GM20431 (cell line): ENCODE results near the gene TMEM223.
"Not testable (repeated sequence)": the region's sequence is repeated elsewhere in the genome, so short reads cannot be mapped to it uniquely, and the experiment has no call there.

Experiments
- in situ Hi-C: fragments of 300-500 bp; cut with MseI, MboI; formaldehyde crosslinking; loops from one replicate; pipeline ENCODE4 v1.15.0; 2020; ENCODE audit warnings: low sequenced_read_pairs; ENCODE audit not compliant: unreplicated experiment

TMEM223 gene

GRCh38 chr11:62757846-62758788, 33.7 kb downstream of the TMEM223 start:
- in situ Hi-C loops, result no loop called here

DNA sequence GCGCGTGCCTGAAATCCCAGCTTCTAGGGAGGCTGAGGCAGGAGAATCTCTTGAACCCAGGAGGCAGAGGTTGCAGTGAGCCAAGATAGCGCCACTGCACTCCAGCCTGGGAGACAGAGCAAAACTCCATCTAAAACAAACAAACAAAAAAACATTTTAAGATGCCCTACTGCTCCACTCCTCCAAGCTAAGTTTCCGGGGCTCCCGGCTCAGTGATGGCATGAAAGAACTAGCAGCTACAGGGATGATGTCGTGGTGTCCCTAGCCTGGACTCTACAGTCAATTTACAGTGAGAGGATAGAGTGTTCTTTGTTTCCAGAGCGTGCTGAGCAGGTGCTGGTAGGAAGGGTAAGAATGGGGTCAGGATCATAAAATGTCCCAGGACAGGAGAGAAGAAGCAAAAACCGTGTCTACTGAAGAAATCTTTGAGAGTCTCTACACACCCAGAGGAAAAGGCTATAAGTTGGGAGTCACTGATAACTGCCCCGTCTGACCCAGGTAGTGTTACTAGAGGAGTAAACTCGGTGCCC, 36.7 kb downstream of the TMEM223 start:
- in situ Hi-C loops, result no loop called here

- in situ Hi-C loops, result no loop called here
These were observed 37.8 kb downstream of the TMEM223 start, which contains the start of gene ZBTB3 for GRCh38 chr11:62753736-62754603. ZBTB3 (minus strand) TSS chr11:62754160; CDS start chr11:62753664, 496 bp downstream.

- in situ Hi-C loops, result no loop called here
These were observed 38.6 kb downstream of the TMEM223 start for GRCh38 chr11:62752994-62753735.

DNA sequence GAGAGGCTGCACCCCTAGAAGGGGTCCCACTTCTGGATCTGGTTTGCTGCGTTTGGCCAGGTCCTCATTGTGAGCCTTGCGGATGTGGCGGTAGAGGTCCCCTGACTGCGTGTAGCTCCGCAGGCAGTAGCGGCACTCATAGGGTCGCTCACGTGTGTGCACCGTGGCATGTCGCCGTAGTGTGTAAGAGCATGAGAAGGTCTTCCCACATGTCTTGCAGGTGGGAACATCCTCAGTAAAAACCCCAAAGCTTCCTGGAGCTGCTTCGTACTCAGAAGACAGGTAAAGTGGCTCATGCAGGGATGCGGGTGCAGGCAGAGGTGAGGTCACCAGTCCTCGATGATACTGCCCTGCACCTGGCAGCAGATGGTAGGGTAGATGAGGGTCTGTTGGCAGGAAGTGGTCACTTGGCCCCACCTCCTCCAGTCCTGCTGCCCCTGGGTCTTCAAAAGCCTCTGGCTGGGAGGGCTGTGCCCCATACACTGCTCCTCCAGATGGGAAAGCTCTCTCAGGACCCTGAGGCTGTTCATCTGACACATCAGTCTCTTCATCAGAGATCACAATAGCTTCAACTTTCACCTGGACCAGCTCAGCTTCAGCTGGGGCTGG, 39.5 kb downstream of the TMEM223 start:
- in situ Hi-C loops, result no loop called here

DNA sequence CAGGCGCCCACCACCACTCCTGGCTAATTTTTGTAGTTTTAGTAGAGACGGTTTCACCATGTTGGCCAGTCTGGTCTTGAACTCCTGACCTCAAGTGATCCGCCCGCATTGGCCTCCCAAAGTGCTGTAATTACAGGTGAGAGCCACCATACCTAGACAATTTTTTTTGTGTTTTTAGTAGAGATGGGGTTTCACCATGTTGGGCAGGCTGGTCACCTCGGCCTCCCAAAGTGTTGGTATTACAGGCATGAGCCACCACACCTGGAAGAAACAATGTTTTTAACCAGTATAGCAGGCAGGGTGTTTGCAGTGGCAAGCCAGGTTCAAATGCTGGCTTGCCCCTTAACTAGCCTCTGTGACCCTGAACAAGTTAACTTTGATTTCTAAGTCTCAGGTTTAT, 41.9 kb downstream of the TMEM223 start:
- in situ Hi-C loops, result not testable (repeated sequence)

- in situ Hi-C loops, result no loop called here
These were observed 44.2 kb downstream of the TMEM223 start for GRCh38 chr11:62747475-62748160.
